Upper lobe of left lung (tissue), 4 donors: Measurements from ENCODE around the gene TRIM71.

Source experiments
- CTCF ChIP-seq, 6 experiments: fragments of 450-650 bp in 4 of 6; fragments of 200-600 bp in 2 of 6; sonication (generic) in 2 of 6; IDR thresholded peaks; one replicate each; pipeline ENCODE4 v1.5.1; 2016 to 2019; ENCODE audit warnings: antibody characterized with exemption in 6 of 6
- POLR2A ChIP-seq, 4 donors: fragments of 450-650 bp; IDR thresholded peaks; one replicate each; pipeline ENCODE4 v1.5.1; 2016 to 2017; ENCODE audit warnings: antibody characterized with exemption in 4 of 4, mild to moderate bottlenecking in 2 of 4

GRCh38 chr3:32835049-32835371 is 17.2 kb downstream of the TRIM71 start:
- no peak for TF ChIP-seq POLR2A (IDR thresholded peaks at IDR 0.05)
- TF ChIP-seq CTCF (IDR thresholded peaks at IDR 0.05): no peak
